Thyroid gland (tissue), 4 donors: ENCODE data around the gene GSX1.

Source experiments
- POLR2A ChIP-seq, 2 donors: fragments of 450-650 bp; IDR thresholded peaks; one replicate each; pipeline ENCODE4 v1.6.1; 2017; ENCODE audit warnings: antibody characterized with exemption in 2 of 2, mild to moderate bottlenecking in 2 of 2, moderate library complexity in 1 of 2
- TF ChIP-seq, protein P1 (sequence below), 6 experiments: fragments of 200-600 bp in 3 of 6; fragments of 450-650 bp in 3 of 6; sonication (generic) in 3 of 6; IDR thresholded peaks; one replicate each; pipeline ENCODE4 v1.5.1; 2016 to 2019; ENCODE audit warnings: antibody characterized with exemption in 6 of 6, mild to moderate bottlenecking in 2 of 6, inconsistent platforms in 1 of 6, moderate library complexity in 1 of 6

DNA sequence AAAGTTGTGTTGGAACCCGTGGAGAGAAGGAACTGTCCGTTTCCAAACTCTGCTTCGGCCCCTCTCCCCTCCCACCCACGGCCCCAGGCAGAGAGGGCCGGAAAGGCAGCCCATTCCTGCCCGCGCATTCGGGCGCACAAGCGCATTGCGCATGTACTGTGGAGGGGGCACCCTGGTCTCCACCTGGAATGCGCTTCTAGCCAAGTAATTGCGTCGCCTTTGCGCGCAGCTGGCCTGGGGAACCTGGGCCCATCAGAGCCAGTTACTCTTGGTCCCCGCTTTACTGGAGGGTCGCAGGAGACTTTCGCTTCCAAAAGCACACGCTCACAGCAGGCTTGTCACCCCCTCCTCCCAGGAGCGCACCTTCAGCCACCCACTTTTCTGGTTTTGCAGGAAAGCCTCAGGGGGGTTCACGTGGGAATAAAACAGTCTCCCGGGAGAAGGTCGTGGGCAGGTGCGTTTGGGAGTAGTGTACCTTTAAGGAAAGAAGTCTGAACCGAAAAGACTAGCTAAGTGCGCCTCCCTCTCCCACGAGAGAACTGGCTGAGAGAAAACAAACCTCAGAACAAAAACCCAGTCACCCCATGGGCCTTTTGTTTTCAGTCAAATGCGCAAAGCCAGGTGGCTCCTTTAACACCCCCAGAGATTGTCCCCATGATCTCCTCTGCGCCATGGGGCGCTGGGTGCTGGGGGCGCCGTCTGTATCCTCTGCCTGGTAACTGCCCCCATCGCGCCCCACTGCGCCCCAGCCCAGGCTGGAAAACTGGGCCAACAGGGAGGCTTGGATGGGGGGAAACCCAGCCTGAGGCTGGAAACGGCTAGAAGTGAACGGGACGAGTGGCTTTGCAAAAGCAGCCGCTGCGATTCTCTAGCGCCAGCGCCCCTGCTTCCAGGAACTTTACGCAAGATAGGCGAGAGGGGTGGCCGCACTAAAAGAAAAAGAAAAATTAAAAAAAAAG, 28.5 kb downstream of the GSX1 start:
- TF ChIP-seq, protein P1, sequence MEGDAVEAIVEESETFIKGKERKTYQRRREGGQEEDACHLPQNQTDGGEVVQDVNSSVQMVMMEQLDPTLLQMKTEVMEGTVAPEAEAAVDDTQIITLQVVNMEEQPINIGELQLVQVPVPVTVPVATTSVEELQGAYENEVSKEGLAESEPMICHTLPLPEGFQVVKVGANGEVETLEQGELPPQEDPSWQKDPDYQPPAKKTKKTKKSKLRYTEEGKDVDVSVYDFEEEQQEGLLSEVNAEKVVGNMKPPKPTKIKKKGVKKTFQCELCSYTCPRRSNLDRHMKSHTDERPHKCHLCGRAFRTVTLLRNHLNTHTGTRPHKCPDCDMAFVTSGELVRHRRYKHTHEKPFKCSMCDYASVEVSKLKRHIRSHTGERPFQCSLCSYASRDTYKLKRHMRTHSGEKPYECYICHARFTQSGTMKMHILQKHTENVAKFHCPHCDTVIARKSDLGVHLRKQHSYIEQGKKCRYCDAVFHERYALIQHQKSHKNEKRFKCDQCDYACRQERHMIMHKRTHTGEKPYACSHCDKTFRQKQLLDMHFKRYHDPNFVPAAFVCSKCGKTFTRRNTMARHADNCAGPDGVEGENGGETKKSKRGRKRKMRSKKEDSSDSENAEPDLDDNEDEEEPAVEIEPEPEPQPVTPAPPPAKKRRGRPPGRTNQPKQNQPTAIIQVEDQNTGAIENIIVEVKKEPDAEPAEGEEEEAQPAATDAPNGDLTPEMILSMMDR (IDR thresholded peaks at IDR 0.05), result no peak
- TF ChIP-seq POLR2A (IDR thresholded peaks at IDR 0.05), result no peak
